Measurements from ENCODE around the gene BLNK. TPM values are rescaled to one million over a fixed set of nuclear protein-coding genes. Genes with fewer than 3 reads are reported as not detected.

The BLNK gene
- total RNA-seq, 1 donor from 2014 or later: not detected

DNA sequence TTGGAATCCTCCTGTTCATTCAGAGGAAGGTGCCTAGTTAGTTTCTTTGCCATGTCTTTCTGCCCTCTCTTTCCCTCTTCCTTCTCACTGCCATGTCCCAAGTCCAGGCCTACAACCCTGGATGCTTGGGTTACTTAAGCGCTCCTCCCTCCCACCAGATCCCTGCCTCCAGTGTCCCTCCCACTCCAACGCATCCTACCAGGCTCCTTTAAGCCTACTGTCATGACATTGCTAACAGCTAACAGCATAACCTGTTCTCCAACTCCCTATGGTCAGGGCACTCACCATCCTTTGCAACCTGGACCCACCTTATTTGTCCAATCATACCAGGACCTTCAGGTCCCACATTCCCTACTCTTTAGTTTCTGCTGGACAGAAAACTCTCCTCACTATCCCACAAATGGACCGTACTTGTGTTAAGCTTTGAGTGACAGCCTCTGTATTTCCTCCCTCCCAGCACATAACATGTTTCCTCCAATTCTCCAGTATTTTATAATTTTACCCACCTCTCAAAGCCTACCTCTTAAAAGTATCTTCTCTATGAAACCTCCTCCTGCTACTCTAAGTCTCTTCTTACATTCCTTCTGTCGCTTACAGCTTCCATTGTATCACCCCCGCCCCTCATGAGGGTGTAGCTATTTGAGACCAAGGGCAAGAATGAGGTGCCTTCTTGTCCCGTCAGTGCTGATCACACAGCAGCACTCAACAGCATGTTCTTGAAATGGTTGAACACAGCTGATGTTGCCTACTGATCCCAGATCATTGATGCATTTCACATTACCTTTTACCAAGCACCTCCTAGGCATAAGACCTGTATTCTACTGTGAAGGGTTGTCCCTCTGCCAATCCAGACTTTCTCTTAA lies 1.7 kb downstream of the BLNK start:
- TF ChIP-seq, protein P1, sequence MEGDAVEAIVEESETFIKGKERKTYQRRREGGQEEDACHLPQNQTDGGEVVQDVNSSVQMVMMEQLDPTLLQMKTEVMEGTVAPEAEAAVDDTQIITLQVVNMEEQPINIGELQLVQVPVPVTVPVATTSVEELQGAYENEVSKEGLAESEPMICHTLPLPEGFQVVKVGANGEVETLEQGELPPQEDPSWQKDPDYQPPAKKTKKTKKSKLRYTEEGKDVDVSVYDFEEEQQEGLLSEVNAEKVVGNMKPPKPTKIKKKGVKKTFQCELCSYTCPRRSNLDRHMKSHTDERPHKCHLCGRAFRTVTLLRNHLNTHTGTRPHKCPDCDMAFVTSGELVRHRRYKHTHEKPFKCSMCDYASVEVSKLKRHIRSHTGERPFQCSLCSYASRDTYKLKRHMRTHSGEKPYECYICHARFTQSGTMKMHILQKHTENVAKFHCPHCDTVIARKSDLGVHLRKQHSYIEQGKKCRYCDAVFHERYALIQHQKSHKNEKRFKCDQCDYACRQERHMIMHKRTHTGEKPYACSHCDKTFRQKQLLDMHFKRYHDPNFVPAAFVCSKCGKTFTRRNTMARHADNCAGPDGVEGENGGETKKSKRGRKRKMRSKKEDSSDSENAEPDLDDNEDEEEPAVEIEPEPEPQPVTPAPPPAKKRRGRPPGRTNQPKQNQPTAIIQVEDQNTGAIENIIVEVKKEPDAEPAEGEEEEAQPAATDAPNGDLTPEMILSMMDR (IDR thresholded peaks at IDR 0.05): no peak
- Mint-ChIP-seq H3K9me3 (ENCODE audit: unreplicated experiment) (no peaks in the 10 kb centered on the region), H3K4me1 (ENCODE audit: unreplicated experiment) (no peaks in the 10 kb centered on the region), H3K36me3 (ENCODE audit: unreplicated experiment) (no peaks in the 10 kb centered on the region), H3K27ac (ENCODE audit: unreplicated experiment) (no peak overlapping the region), H3K4me3 (ENCODE audit: unreplicated experiment) (no peak overlapping the region), H3K27me3 (ENCODE audit: unreplicated experiment) (peaks cover 17% of the 10 kb centered on the region)
- no peak for DNase-seq (ENCODE audit: extremely low spot score, unreplicated experiment)

DNA sequence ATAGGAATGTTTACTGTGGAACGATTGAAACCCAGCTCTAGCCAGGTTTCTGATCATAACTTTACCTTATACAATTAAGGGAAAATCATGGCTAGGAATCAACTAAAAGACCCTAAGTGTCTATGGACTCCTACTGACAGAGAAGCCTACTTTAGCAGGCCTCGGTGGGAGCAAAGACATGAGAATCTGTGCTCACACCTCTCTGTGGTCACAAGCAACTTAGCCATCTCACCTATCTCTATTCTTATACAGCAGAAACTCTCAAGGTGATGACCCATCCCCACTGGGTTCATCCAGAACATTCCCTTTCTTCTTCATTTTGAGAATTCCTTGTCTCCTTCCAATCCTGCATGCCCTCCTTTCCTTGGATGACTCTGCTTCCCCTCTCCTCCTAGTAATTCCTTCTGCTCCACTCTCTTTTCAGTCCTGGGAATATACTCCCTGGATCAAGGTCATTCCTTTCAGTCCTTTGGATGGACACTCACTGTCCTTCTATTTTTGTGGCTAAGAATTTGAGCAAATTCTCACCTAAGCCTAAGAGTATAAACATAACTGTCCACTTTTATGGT lies 2.9 kb downstream of the BLNK start:
- no peak overlapping the region for H3K4me3 Mint-ChIP-seq (ENCODE audit: unreplicated experiment)
- H3K27me3 Mint-ChIP-seq (ENCODE audit: unreplicated experiment): peaks cover 17% of the 10 kb centered on the region
- H3K36me3 Mint-ChIP-seq (ENCODE audit: unreplicated experiment): no peaks in the 10 kb centered on the region
- DNase-seq (ENCODE audit: extremely low spot score, unreplicated experiment): no peak
- no peaks in the 10 kb centered on the region for H3K4me1 Mint-ChIP-seq (ENCODE audit: unreplicated experiment)
- H3K27ac Mint-ChIP-seq (ENCODE audit: unreplicated experiment): no peak overlapping the region
- TF ChIP-seq, protein P1 (IDR thresholded peaks at IDR 0.05): no peak
- no peaks in the 10 kb centered on the region for H3K9me3 Mint-ChIP-seq (ENCODE audit: unreplicated experiment)

DNA sequence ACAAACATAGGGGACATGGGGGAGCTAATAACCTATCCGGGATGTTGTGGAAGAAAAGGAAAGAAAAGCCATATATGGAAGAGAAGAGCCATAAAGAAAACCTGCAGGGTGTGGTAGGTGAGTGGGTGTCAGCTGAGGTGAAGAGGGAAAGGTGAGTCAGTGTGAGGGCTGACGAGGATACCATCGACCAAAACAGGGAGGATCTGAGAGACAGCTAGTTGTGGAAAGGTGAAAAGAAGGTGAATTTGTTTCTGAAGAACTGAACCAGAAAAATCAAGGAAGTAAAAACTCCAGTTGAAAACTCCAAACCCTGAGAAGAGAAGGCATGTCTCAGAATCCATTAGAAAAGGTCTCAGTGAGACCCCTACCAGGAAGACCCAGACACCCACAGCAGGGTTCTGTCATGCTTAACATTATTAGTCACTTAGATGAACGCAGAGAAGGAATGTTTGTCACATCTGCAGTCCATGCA lies 4.1 kb downstream of the BLNK start:
- no peak overlapping the region for H3K27ac Mint-ChIP-seq (ENCODE audit: unreplicated experiment)
- TF ChIP-seq, protein P1 (IDR thresholded peaks at IDR 0.05): no peak

DNA sequence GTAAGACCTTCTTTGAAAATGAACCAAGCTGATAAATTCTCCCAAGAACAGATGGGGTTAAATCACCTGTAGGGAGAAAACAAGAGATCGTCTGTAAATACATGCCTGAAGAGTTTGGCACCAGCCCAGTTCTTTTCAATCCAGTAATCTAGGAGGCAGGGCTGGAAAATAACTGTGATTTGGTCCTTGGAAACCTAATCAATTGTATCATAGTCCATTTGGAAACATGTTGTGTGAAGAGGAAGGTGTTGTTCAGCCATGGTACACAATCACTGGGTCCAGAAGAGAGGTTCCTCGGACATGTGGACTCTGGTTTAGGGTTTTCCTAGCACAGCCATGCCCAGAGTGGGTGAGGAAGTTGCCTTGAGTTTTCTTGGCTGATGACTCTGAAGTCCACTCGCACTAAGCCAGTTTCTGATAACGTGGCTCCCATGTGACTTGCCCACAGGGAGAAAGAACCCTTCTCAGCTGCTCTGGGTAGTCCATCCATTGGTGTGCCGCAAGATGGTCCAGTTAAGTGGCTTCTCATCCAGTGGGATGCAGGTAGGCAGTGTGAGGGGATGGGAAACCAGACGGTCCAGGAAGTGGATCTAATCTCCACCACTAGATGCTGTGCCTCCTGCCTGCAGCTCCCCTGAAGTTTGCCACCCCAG lies 5.1 kb downstream of the BLNK start:
- H3K4me3 Mint-ChIP-seq (ENCODE audit: unreplicated experiment): no peak overlapping the region
- peaks cover 15% of the 10 kb centered on the region for H3K27me3 Mint-ChIP-seq (ENCODE audit: unreplicated experiment)
- H3K9me3 Mint-ChIP-seq (ENCODE audit: unreplicated experiment): no peaks in the 10 kb centered on the region
- H3K27ac Mint-ChIP-seq (ENCODE audit: unreplicated experiment): no peak overlapping the region
- no peaks in the 10 kb centered on the region for H3K4me1 Mint-ChIP-seq (ENCODE audit: unreplicated experiment)
- DNase-seq (ENCODE audit: extremely low spot score, unreplicated experiment): no peak
- TF ChIP-seq, protein P1 (IDR thresholded peaks at IDR 0.05): no peak
- no peaks in the 10 kb centered on the region for H3K36me3 Mint-ChIP-seq (ENCODE audit: unreplicated experiment)

More for the DNA sequence above, 4.1 kb downstream of the BLNK start:
- peaks cover 17% of the 10 kb centered on the region for H3K27me3 Mint-ChIP-seq (ENCODE audit: unreplicated experiment)
- no peaks in the 10 kb centered on the region for H3K9me3 Mint-ChIP-seq (ENCODE audit: unreplicated experiment)
- no peak for DNase-seq (ENCODE audit: extremely low spot score, unreplicated experiment)
- no peaks in the 10 kb centered on the region for H3K4me1 Mint-ChIP-seq (ENCODE audit: unreplicated experiment)
- H3K36me3 Mint-ChIP-seq (ENCODE audit: unreplicated experiment): no peaks in the 10 kb centered on the region
- H3K4me3 Mint-ChIP-seq (ENCODE audit: unreplicated experiment): no peak overlapping the region

DNA sequence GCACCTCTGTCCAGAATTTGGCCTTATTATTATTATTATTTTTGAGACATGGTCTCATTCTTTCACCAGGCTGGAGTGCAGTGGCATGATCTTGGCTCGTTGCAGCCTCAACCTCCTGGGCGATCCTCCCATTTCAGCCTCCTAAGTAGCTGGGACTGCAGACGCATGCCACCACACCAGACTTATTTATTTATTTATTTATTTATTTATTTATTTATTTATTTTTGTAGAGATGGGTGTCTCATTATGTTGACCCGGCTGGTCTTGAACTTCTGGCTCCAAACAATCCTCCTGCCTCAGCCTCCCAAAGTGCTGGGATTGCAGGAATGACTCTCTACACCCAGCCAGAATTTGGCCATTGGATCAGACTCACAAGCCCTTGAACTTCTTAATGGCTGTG lies 6.4 kb downstream of the BLNK start:
- Mint-ChIP-seq H3K27me3 (ENCODE audit: unreplicated experiment) (peaks cover 19% of the 10 kb centered on the region), H3K36me3 (ENCODE audit: unreplicated experiment) (no peaks in the 10 kb centered on the region), H3K27ac (ENCODE audit: unreplicated experiment) (no peak overlapping the region), H3K4me3 (ENCODE audit: unreplicated experiment) (no peak overlapping the region), H3K4me1 (ENCODE audit: unreplicated experiment) (no peaks in the 10 kb centered on the region), H3K9me3 (ENCODE audit: unreplicated experiment) (no peaks in the 10 kb centered on the region)
- TF ChIP-seq, protein P1 (IDR thresholded peaks at IDR 0.05): no peak
- DNase-seq (ENCODE audit: extremely low spot score, unreplicated experiment): no peak

All from osteocyte (in vitro differentiated cells).